Heart left ventricle (tissue), 13 donors: ENCODE measurements around the gene CAMTA1.

Experiments
- CTCF ChIP-seq, 12 donors: fragments of 200-600 bp; sonication (generic) in 4 of 12; IDR thresholded peaks; one replicate each; pipeline versions ENCODE4 v1.5.0 to v1.8.0; 2018 to 2022; ENCODE audit warnings: antibody characterized with exemption in 12 of 12, mild to moderate bottlenecking in 5 of 12
- POLR2A ChIP-seq, 2 donors: fragments of 450-650 bp; IDR thresholded peaks; one replicate each; pipeline ENCODE4 v1.6.1; 2017; ENCODE audit warnings: antibody characterized with exemption in 2 of 2, mild to moderate bottlenecking in 2 of 2, moderate library complexity in 2 of 2
- donor health status: ischemic (EF 13 %, LVEDD 7.1; RV severe dilation, severe dysfunction).
- donor health status: DM: no; HTN: yes; CAD: no.
- donor health status: DM: no; HTN: no; CAD: no.
- donor health status: ischemic (EF 25% LVEDD 6.9; RV normal size, moderate dysfunction).
- donor health status: ischemic (EF 25% LVEDD 5.7; RV mildly dilated, moderate dysfunction).
- donor health status: ischemic (EF 35%, LVEDD 5.7; RV mildly dilated, moderate dysfunction).
- donor health status: nonischemic (EF 11% LVEDD 7.7; RV severe dilation, severe dysfunction).
- donor health status: DM: yes; HTN: yes; CAD: no.
- donor health status: PGD.
- donor health status: ischemic (EF 29% LVEDD 5.4; RV normal size, mild dysfunction).
- donor health status: nonischemic (EF 23%, LVEDD 6.1; RV moderate dilation, normal function).

GRCh38 chr1:6884652-6885153, 99.4 kb downstream of the CAMTA1 start:
- TF ChIP-seq POLR2A (IDR thresholded peaks at IDR 0.05): no peak
- TF ChIP-seq CTCF (IDR thresholded peaks at IDR 0.05): no peak
